IPS-18a (cell line): ENCODE results near the gene CHST6.
A peak's percentile ranks its signal among the peaks of the same experiment; 100 is the strongest.
"Not testable (repeated sequence)": the region's sequence is repeated elsewhere in the genome, so short reads cannot be mapped to it uniquely, and the experiment has no call there.

Source experiments
- H3K27ac ChIP-seq: one replicate; pipeline ENCODE4 v1.5.1; 2013; ENCODE audit warnings: low read length
- H3K27me3 ChIP-seq: one replicate; pipeline ENCODE4 v1.6.1; 2013; ENCODE audit warnings: mild to moderate bottlenecking, low read length; ENCODE audit not compliant: control insufficient read depth, insufficient read depth
- H3K36me3 ChIP-seq: one replicate; pipeline ENCODE4 v1.6.1; 2013; ENCODE audit warnings: low read depth, low read length; ENCODE audit not compliant: control insufficient read depth
- H3K4me1 ChIP-seq: one replicate; pipeline ENCODE4 v1.6.1; 2013; ENCODE audit warnings: low read depth, low read length; ENCODE audit not compliant: control insufficient read depth
- H3K4me3 ChIP-seq: one replicate; pipeline ENCODE4 v1.5.1; 2013; ENCODE audit warnings: low read length
- H3K9ac ChIP-seq: one replicate; pipeline ENCODE4 v1.6.1; 2013; ENCODE audit warnings: mild to moderate bottlenecking, low read length, moderate library complexity
- H3K9me3 ChIP-seq: one replicate; pipeline ENCODE4 v1.6.1; 2013; ENCODE audit warnings: low read depth, low read length; ENCODE audit not compliant: control insufficient read depth

CHST6 gene

DNA sequence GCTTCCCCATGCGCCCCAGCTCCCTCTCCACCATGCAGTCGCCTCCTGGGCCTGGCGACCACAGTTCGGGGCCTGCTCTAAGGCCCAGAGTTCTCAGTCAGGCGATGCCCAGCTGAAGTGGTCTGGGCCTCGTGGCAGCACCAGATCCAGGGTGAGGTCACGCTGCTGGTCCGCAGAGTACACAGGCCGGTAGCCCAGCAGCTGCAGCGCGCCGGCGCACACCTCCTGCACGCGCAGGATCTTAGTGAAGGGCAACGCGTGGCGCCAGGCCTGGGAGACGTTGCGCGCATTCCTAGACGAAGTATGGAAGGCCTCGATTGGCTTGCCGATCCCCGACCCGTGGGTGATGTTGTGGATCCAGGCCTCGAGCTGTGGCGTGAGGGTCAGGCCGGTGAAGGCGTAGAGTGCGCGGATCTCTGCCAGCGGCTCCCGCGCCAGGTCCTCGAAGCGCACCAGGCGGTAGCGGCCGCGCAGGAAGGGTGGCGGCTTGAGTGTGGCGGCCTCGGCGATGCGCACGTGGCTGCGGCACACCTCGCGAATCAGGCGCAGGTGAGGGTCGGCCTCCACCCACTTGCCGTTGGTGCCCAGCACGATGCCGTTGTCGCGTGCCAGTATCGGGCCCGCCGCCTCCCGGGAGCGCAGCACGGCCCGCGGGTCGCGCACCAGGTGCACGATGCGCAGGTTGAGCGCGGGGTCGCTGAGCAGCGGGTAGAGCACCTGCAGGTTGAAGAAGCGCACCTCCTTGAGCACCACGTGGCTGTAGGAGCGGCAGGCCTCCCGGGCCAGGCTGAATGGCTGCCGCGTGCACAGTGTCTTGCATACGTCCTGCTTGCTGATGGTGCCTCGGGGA is 34.0 kb upstream of the CHST6 start:
- H3K36me3 ChIP-seq: no peaks in the 10 kb centered on the region

DNA sequence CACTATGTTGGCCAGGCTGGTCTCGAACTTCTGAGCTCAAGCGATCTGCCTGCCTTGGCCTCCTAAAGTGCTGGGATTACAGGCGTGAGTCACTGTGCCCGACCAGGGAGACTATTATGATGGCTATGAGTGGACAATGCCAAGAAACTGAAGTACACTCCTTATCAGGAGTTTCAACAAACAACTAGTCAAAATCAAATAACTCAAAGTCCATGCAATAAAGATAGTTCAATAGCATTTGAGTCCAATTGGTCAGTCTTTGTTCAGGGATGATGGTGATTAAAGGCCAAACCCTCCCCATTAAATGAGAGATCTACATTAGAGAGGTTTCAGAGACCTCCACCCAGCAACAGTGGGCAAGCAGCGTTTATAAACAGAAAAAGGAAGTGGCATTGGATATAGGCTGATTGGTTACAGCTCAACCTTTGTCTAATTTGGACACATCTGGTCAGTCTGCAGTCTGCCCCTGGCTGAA is 32.6 kb upstream of the CHST6 start:
- Histone ChIP-seq H3K27ac (no peak overlapping the region), H3K4me1 (no peaks in the 10 kb centered on the region), H3K27me3 (no peaks in the 10 kb centered on the region), H3K9ac (no peak overlapping the region), H3K36me3 (no peaks in the 10 kb centered on the region), H3K9me3 (no peaks in the 10 kb centered on the region), H3K4me3 (no peak overlapping the region)

More for the DNA sequence above, 34.0 kb upstream of the CHST6 start:
- Histone ChIP-seq H3K4me1 (no peaks in the 10 kb centered on the region), H3K27ac (no peak overlapping the region), H3K9me3 (no peaks in the 10 kb centered on the region), H3K4me3 (no peak overlapping the region), H3K9ac (no peak overlapping the region), H3K27me3 (no peaks in the 10 kb centered on the region)

GRCh38 chr16:75526032-75526790 is 31.0 kb upstream of the CHST6 start:
- no peak overlapping the region for H3K4me3 ChIP-seq
- no peaks in the 10 kb centered on the region for H3K4me1 ChIP-seq
- H3K9ac ChIP-seq: no peak overlapping the region
- H3K9me3 ChIP-seq: no peaks in the 10 kb centered on the region
- H3K27me3 ChIP-seq: no peaks in the 10 kb centered on the region
- H3K27ac ChIP-seq: no peak overlapping the region
- H3K36me3 ChIP-seq: no peaks in the 10 kb centered on the region

- Histone ChIP-seq H3K27me3 (no peaks in the 10 kb centered on the region), H3K9me3 (no peaks in the 10 kb centered on the region), H3K9ac (no peak overlapping the region), H3K27ac (no peak overlapping the region), H3K4me3 (no peak overlapping the region), H3K36me3 (no peaks in the 10 kb centered on the region), H3K4me1 (no peaks in the 10 kb centered on the region)
These were observed 23.9 kb upstream of the CHST6 start for GRCh38 chr16:75519175-75519574.

DNA sequence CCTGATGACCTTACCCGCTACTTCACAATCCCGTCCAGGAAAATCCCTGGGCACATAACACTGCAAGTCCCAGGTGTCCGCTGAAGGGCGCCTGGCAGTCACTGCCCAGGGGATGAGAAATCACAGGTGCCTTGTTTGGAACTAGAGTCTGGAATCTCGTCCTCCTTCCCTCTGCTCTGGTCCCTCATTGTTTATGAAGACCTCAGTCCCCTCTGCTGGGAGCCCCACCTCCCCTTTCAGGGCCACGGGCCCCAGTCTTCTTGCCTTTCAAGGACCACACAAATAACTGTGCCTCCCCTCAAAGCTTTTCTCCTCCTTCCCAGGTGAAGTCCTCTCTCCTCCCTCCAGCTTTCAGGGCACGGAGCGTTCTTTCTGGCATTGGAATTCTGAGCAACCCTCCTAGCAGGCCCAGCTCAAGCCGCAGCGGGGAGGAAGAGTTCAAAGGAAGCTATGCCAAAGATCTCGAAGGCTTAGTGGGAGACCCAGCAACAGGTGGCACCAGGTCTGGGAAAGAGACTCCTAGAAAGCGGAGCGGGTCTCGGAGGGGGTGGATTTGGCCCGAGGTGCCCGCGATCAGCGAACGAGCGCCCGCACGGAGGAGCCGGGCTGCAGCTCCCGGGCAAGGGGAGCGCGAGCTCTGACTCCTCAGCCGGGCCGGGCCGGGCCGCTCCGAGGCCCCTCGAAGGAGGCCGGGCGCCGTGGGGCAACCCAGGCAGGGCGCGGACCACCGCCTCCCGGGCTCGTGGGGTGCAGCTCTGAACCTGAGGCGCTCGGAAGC is 21.1 kb upstream of the CHST6 start:
- H3K27ac ChIP-seq, H3K4me1 ChIP-seq, H3K36me3 ChIP-seq, H3K9me3 ChIP-seq, H3K27me3 ChIP-seq: not testable (repeated sequence)
- H3K9ac ChIP-seq: peak overlapping the region; percentile 63
- peak overlapping the region; percentile 80 for H3K4me3 ChIP-seq

- H3K4me3 ChIP-seq: no peak overlapping the region
- H3K9me3 ChIP-seq: no peaks in the 10 kb centered on the region
- no peaks in the 10 kb centered on the region for H3K4me1 ChIP-seq
- no peak overlapping the region for H3K9ac ChIP-seq
- H3K36me3 ChIP-seq: no peaks in the 10 kb centered on the region
- no peak overlapping the region for H3K27ac ChIP-seq
- no peaks in the 10 kb centered on the region for H3K27me3 ChIP-seq
These were observed 19.1 kb upstream of the CHST6 start for GRCh38 chr16:75514296-75514695.

- Histone ChIP-seq H3K4me1 (no peaks in the 10 kb centered on the region), H3K27ac (no peak overlapping the region), H3K27me3 (no peaks in the 10 kb centered on the region), H3K9ac (no peak overlapping the region), H3K36me3 (no peaks in the 10 kb centered on the region), H3K4me3 (no peak overlapping the region), H3K9me3 (no peaks in the 10 kb centered on the region)
These were observed 11.3 kb upstream of the CHST6 start for GRCh38 chr16:75506574-75506973.

DNA sequence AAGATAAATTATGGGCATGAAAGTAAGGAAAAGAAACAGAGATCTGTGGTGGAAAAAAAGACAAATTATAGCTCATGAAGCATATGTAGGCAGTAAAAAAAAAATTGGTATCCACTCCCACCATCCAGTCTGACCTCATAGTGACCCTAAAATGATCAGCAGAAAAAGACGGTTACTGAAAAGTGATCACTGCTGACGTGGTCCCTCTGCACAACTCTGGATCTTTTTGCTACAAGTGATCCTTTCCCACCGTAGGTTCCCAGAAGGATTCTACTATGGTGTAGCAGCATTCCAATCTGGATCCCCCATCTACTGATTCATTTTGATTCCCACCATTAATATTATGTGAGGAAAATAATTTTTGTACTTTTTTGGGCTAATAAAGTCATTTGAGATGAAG is 10.9 kb upstream of the CHST6 start:
- Histone ChIP-seq H3K27ac (no peak overlapping the region), H3K4me3 (no peak overlapping the region), H3K9ac (no peak overlapping the region), H3K4me1 (no peaks in the 10 kb centered on the region), H3K36me3 (no peaks in the 10 kb centered on the region), H3K9me3 (no peaks in the 10 kb centered on the region), H3K27me3 (no peaks in the 10 kb centered on the region)

DNA sequence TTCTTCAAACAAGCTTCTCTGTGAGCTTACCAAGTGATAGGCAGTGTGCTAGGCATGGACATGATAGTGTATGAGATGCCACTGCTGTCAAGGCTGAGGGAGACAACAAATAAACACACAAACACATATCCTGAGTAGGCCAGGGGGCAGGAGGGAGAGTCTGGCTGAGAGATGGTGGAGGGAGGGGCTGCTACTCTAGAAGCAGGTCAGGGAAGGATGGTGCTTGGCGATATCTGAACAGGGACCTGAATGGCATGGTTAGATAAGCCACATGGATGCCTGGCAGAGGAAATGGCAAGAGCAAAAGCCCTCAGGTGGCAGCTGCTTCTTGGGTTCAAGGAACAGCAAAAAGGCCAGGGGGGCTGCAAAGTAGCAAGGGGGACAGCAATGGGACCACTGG is 8.6 kb upstream of the CHST6 start:
- Histone ChIP-seq H3K27me3 (no peaks in the 10 kb centered on the region), H3K36me3 (no peaks in the 10 kb centered on the region), H3K27ac (no peak overlapping the region), H3K9me3 (no peaks in the 10 kb centered on the region), H3K4me3 (no peak overlapping the region), H3K4me1 (no peaks in the 10 kb centered on the region), H3K9ac (no peak overlapping the region)

DNA sequence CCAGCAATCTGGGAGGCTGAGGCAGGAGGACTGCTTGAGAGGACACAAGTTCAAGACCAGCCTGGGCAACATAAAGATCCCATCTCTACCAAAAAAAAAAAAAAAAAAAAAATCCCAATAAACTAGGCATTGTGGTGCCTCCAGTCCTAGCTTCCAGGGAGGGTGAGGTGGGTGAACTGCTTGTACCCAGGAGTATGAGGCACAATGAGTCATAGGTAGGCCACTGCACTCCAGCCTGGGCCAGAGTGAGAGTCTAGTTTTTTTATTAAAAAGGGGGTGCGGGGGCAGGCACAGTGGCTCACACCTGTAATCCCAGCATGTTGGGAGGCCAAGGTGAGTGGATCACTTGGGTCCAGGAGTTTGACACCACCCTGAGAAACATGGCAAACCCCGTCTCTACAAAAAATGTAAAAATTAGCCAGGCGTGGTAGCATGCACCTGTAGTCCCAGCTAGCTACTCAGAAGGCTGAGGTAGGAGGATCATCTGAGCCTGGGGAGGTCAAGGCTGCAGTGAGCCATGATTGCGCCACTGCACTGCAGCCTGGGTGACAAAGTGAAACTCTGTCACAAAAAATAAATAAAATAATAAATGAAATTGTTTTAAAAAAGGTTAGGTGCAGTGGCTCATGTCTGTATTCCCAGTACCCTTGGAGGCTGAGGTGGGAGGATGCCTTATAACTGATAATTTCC is 7.8 kb upstream of the CHST6 start:
- Histone ChIP-seq H3K9me3 (no peaks in the 10 kb centered on the region), H3K27me3 (no peaks in the 10 kb centered on the region), H3K4me3 (no peak overlapping the region), H3K27ac (no peak overlapping the region), H3K9ac (no peak overlapping the region), H3K4me1 (no peaks in the 10 kb centered on the region), H3K36me3 (no peaks in the 10 kb centered on the region)

- H3K9ac ChIP-seq, H3K27me3 ChIP-seq, H3K4me3 ChIP-seq, H3K27ac ChIP-seq, H3K9me3 ChIP-seq, H3K36me3 ChIP-seq, H3K4me1 ChIP-seq: not testable (repeated sequence)
These were observed 6.6 kb upstream of the CHST6 start for GRCh38 chr16:75501820-75502219.
